GOT3 (cell line): ENCODE measurements around the gene MYF6.

Experiments used
- DNase-seq: peaks from one replicate; lab custom pipeline; 2025; ENCODE audit warnings: mixed read lengths; lab: John Stamatoyannopoulos, UW

Gene MYF6

GRCh38 chr12:80707830-80708258, 410 bp downstream of the MYF6 start:
- no peak for DNase-seq

- DNase-seq: no peak
Measured at GRCh38 chr12:80708259-80708974, 983 bp downstream of the MYF6 start.

- no peak for DNase-seq
Measured at GRCh38 chr12:80708975-80709328, 1.5 kb downstream of the MYF6 start.

GRCh38 chr12:80709811-80710726, 2.6 kb downstream of the MYF6 start:
- DNase-seq: no peak

GRCh38 chr12:80710727-80711449, 3.5 kb downstream of the MYF6 start:
- no peak for DNase-seq

GRCh38 chr12:80711866-80712265, 4.4 kb downstream of the MYF6 start:
- DNase-seq: no peak

GRCh38 chr12:80712866-80713265, 5.4 kb downstream of the MYF6 start:
- no peak for DNase-seq

GRCh38 chr12:80713419-80713818, 6.0 kb downstream of the MYF6 start:
- no peak for DNase-seq

- no peak for DNase-seq
Measured at GRCh38 chr12:80714055-80714454, 6.6 kb downstream of the MYF6 start.

GRCh38 chr12:80714846-80715245, 7.4 kb downstream of the MYF6 start:
- no peak for DNase-seq

GRCh38 chr12:80715713-80716249, 8.3 kb downstream of the MYF6 start:
- DNase-seq: no peak

- DNase-seq: no peak
Measured at GRCh38 chr12:80716696-80717469, 9.4 kb downstream of the MYF6 start, which contains the start of gene MYF5. Gene MYF5, plus strand, starts transcription at chr12:80716912. Its CDS starts 152 bp downstream, at chr12:80717064.

GRCh38 chr12:80717856-80718255, 10.4 kb downstream of the MYF6 start:
- DNase-seq: no peak

GRCh38 chr12:80720516-80720915, 13.1 kb downstream of the MYF6 start:
- DNase-seq: no peak

GRCh38 chr12:80721326-80721725, 13.9 kb downstream of the MYF6 start:
- DNase-seq: no peak

GRCh38 chr12:80745851-80746505, 38.5 kb downstream of the MYF6 start:
- DNase-seq: no peak

- no peak for DNase-seq
Measured at GRCh38 chr12:80747800-80748199, 40.4 kb downstream of the MYF6 start.

GRCh38 chr12:80749456-80749855, 42.0 kb downstream of the MYF6 start:
- no peak for DNase-seq

GRCh38 chr12:80752464-80752863, 45.0 kb downstream of the MYF6 start:
- no peak for DNase-seq

GRCh38 chr12:80754274-80754673, 46.8 kb downstream of the MYF6 start:
- DNase-seq: no peak

GRCh38 chr12:80756875-80757274, 49.4 kb downstream of the MYF6 start:
- no peak for DNase-seq
